ENCODE data around the gene CD180. TPM values are rescaled to one million over a fixed set of nuclear protein-coding genes. Genes with fewer than 3 reads are reported as not detected.

Gene CD180
- total RNA-seq, 4 donors from 2014 or later = 0.37 to 0.83 (median 0.59) TPM; not detected in 1

GRCh38 chr5:67163231-67163756 lies 33.3 kb downstream of the CD180 start:
- Histone ChIP-seq H3K9me3 (no peaks in the 10 kb centered on the region), H3K36me3 (no peaks in the 10 kb centered on the region), H3K27ac (peak overlapping the region; percentile 66 to 68), H3K4me1 (no peaks in the 10 kb centered on the region), H3K4me3 (no peak overlapping the region), H3K27me3 (no peaks in the 10 kb centered on the region)
- no peak for TF ChIP-seq CTCF (IDR thresholded peaks at IDR 0.05)
- TF ChIP-seq POLR2A (IDR thresholded peaks at IDR 0.05) = no peak
- intact Hi-C loops (cut with DNase I; ENCODE audit: low total_unique reads) = loop anchor here (5.0 kb wide), 1 partner anchor 44 kb away; no protein-coding TSS in a partner anchor
- DNase-seq = no peak

- no peak overlapping the region for H3K4me3 ChIP-seq
- no peaks in the 10 kb centered on the region for H3K27me3 ChIP-seq
- intact Hi-C loops (cut with DNase I; ENCODE audit: low total_unique reads) = loop anchor here (5.0 kb wide), 1 partner anchor 46 kb away; no protein-coding TSS in a partner anchor
- peak overlapping the region; percentile 66 to 68 for H3K27ac ChIP-seq
- no peak for DNase-seq
- TF ChIP-seq POLR2A (IDR thresholded peaks at IDR 0.05) (no peak), CTCF (IDR thresholded peaks at IDR 0.05) (no peak)
- H3K4me1 ChIP-seq = no peaks in the 10 kb centered on the region
- H3K9me3 ChIP-seq = no peaks in the 10 kb centered on the region
- no peaks in the 10 kb centered on the region for H3K36me3 ChIP-seq
Measured at GRCh38 chr5:67161767-67162166, 34.8 kb downstream of the CD180 start.

- Histone ChIP-seq H3K36me3 (no peaks in the 10 kb centered on the region), H3K9me3 (no peaks in the 10 kb centered on the region), H3K27ac (peak overlapping the region; percentile 66 to 68), H3K4me1 (no peaks in the 10 kb centered on the region), H3K4me3 (no peak overlapping the region), H3K27me3 (no peaks in the 10 kb centered on the region)
- TF ChIP-seq POLR2A (IDR thresholded peaks at IDR 0.05) (no peak), CTCF (IDR thresholded peaks at IDR 0.05) (no peak)
- intact Hi-C loops (cut with DNase I; ENCODE audit: low total_unique reads) = loop anchor here (5.0 kb wide), 1 partner anchor 46 kb away; no protein-coding TSS in a partner anchor
- DNase-seq = no peak
Measured at GRCh38 chr5:67160985-67161384, 35.6 kb downstream of the CD180 start.

- peak overlapping the region; percentile 66 to 68 for H3K27ac ChIP-seq
- DNase-seq = no peak
- H3K4me3 ChIP-seq = no peak overlapping the region
- no peak for TF ChIP-seq CTCF (IDR thresholded peaks at IDR 0.05)
- no peak for TF ChIP-seq POLR2A (IDR thresholded peaks at IDR 0.05)
- no peaks in the 10 kb centered on the region for H3K9me3 ChIP-seq
- no peaks in the 10 kb centered on the region for H3K27me3 ChIP-seq
- intact Hi-C loops (cut with DNase I; ENCODE audit: low total_unique reads) = loop anchor here (5.0 kb wide), 1 partner anchor 47 kb away; no protein-coding TSS in a partner anchor
- no peaks in the 10 kb centered on the region for H3K4me1 ChIP-seq
- no peaks in the 10 kb centered on the region for H3K36me3 ChIP-seq
Measured at GRCh38 chr5:67160272-67160671, 36.3 kb downstream of the CD180 start.

- Histone ChIP-seq H3K27ac (peak overlapping the region in 1 of 2 donors; percentile 9), H3K9me3 (no peaks in the 10 kb centered on the region), H3K27me3 (no peaks in the 10 kb centered on the region), H3K4me1 (no peaks in the 10 kb centered on the region), H3K36me3 (no peaks in the 10 kb centered on the region), H3K4me3 (no peak overlapping the region)
- TF ChIP-seq POLR2A (IDR thresholded peaks at IDR 0.05) = no peak
- TF ChIP-seq CTCF (IDR thresholded peaks at IDR 0.05) = peak; percentile 62 to 72 (median 68)
- DNase-seq = peak in 1 of 2 donors; percentile 42
- intact Hi-C loops (cut with DNase I; ENCODE audit: low total_unique reads) = no loop called here
Measured at GRCh38 chr5:67156976-67157583, 39.5 kb downstream of the CD180 start.
